ENCODE data around the gene FGFRL1.

FGFRL1 gene

GRCh38 chr4:1023075-1023640 lies 11.7 kb downstream of the FGFRL1 start:
- DNase-seq (ENCODE audit: low read depth), result no peak

DNA sequence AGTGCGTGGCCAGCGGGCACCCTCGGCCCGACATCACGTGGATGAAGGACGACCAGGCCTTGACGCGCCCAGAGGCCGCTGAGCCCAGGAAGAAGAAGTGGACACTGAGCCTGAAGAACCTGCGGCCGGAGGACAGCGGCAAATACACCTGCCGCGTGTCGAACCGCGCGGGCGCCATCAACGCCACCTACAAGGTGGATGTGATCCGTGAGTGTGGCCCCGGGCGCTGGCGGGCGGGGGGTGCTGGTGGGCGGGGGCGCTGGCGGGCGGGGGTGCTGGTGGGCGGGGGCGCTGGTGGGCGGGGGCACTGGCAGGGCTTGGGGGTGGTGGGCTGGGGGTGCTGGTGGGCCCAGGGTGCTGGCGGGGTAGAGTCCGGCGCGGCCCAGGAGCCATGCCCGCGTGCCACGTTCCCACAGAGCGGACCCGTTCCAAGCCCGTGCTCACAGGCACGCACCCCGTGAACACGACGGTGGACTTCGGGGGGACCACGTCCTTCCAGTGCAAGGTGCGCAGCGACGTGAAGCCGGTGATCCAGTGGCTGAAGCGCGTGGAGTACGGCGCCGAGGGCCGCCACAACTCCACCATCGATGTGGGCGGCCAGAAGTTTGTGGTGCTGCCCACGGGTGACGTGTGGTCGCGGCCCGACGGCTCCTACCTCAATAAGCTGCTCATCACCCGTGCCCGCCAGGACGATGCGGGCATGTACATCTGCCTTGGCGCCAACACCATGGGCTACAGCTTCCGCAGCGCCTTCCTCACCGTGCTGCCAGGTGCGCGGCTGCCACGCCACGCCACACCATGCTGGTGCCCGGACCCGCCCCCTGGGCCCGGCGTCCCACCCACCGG lies 12.7 kb downstream of the FGFRL1 start:
- no peak for DNase-seq (ENCODE audit: low read depth)

DNA sequence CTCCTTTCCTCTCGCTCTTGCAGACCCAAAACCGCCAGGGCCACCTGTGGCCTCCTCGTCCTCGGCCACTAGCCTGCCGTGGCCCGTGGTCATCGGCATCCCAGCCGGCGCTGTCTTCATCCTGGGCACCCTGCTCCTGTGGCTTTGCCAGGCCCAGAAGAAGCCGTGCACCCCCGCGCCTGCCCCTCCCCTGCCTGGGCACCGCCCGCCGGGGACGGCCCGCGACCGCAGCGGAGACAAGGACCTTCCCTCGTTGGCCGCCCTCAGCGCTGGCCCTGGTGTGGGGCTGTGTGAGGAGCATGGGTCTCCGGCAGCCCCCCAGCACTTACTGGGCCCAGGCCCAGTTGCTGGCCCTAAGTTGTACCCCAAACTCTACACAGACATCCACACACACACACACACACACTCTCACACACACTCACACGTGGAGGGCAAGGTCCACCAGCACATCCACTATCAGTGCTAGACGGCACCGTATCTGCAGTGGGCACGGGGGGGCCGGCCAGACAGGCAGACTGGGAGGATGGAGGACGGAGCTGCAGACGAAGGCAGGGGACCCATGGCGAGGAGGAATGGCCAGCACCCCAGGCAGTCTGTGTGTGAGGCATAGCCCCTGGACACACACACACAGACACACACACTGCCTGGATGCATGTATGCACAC lies 13.6 kb downstream of the FGFRL1 start:
- DNase-seq (ENCODE audit: low read depth), result no peak

- DNase-seq (ENCODE audit: low read depth), result no peak
Measured at GRCh38 chr4:1026115-1026514, 14.7 kb downstream of the FGFRL1 start.

GRCh38 chr4:1027219-1027914 lies 15.9 kb downstream of the FGFRL1 start:
- DNase-seq (ENCODE audit: low read depth), result no peak

- no peak for DNase-seq (ENCODE audit: low read depth)
Measured at GRCh38 chr4:1027915-1028238, 16.5 kb downstream of the FGFRL1 start.

DNA sequence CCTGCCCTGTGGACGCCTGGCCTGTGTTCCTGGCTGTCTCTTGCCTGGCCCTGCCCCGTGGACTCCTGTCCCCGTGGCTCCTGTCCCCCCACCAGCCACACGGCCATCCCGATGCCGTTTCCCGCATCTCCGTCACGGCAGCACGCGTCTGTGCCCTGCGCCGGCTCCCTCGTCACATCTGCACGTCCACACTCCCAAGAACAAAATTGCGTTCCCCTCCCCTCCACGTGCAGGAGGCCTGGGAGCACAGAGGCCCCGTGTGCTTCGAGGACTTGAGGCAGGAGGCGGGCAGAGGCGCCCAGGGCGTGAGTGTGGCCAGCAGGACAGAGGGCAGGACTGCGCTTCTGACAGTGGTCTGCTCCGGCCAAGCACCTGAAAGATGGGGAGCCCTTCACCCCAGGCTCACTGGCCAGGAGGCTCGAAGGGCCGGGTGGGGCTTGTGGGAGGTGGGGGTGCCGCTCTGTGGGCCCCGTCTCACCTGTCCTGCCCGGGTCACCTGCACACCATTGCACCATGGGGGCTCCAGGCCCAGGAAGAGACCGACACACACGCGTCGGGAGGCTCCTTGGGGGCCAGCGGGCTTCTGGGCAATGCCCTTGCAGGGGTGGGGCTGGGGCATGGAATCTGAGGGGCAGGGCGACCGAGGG lies 17.3 kb downstream of the FGFRL1 start:
- no peak for DNase-seq (ENCODE audit: low read depth)

GRCh38 chr4:1029529-1029928 lies 18.1 kb downstream of the FGFRL1 start:
- no peak for DNase-seq (ENCODE audit: low read depth)

DNA sequence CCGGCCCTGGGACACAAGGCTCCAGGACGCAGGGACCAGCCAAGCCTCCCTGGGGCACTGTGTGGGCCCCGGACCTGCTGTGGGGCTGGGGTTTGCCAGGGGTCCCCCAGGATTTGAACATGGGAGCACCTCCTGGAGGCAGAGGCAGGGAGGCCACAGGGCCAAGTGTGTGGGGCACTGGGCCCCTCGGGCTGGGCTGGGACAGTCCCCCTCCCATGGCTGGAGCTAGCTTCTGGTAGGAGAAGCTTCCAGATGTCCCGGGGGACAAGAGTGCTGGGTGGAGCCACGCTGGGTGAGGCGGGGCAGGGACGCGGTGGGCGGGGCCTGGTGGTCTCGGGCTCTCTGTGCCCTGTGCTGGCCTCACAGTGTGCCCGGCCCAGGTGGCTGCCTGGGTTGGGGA lies 18.6 kb downstream of the FGFRL1 start:
- no peak for DNase-seq (ENCODE audit: low read depth)

DNA sequence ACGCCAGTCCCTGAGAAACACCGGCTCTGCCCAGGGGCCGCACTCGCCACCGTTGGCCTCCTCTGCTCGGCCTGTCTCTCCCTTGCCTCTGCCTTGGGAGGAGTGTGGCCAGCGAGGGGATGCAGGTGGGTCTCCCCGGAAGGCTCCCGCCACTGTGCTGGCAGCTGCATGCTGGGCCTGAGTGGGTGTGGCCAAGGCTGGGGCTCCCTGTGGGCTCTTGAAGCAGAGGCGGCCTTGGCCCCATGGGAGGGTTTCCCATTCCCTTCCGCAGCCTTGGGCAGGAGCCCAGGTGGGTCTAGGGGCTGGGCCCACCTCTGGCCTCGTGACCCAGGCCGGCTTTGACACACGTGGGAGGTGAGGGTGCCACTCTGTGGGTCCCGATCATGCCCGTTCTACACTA lies 19.1 kb downstream of the FGFRL1 start:
- DNase-seq (ENCODE audit: low read depth), result no peak

- DNase-seq (ENCODE audit: low read depth), result no peak
Measured at GRCh38 chr4:1031346-1031745, 19.9 kb downstream of the FGFRL1 start.

DNA sequence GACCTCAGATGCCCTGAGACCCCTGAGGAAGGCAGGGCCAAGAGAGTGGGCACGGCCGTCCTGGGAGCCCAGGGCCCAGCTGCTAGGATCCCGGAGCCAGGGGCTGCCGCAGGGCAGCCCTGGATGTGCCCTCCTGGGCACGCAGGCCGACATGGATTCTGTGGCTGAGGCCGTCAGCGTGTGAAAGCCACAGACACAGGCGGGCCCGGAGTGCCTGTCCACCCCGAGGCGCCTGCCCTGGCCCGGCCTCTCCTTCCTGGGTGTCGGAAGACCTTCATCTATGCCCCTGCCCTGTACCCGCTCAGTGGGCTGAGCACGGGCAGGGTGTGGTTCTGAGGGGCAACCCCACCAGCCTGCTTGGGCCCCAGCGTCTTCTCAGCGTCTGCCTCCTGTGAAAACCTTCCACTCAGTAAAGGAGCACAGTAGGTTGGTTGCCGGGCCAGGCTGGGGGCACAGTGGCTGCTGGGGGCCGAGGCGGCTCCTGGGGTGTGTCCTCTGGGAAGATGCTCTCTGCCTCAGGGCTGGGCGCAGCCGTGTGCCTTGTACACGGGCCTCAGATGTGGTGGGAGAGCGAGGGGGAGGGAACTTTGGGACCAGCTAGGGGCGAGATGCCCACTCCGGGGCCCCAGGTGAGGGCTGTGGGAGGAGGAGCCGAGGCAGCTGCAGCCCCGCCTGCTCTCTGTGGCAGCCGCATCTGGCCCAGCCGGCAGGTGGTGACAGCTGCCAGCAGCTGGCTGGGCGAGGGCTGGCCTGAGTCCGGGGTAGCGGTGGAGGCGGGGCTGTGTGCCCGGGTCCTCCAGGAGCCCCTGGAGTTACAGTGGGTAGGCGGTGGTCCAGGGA lies 20.8 kb downstream of the FGFRL1 start:
- no peak for DNase-seq (ENCODE audit: low read depth)

GRCh38 chr4:1032861-1033260 lies 21.4 kb downstream of the FGFRL1 start:
- no peak for DNase-seq (ENCODE audit: low read depth)

GRCh38 chr4:1033840-1034551 lies 22.6 kb downstream of the FGFRL1 start:
- DNase-seq (ENCODE audit: low read depth), result peak; percentile 69

DNA sequence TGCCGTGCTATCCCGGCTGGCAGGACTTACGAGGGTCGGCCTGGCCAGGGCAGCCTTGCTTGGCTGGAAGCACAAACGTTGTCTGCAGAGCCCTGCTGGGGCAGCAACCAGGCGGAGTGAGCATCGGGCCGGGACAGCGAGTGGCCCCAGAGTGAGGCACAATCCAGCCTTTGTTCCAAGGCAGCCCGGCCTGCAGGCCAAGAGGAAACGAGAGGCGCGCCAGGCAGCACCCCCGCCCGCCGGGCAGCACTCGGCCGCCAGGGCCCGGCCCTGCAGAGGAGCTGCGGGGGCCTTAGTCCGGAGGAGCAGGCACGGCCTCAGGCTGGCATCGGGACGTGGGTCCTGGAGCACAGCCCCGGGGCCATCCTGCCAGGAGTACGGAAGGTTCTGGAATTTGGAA lies 24.1 kb downstream of the FGFRL1 start:
- DNase-seq (ENCODE audit: low read depth), result no peak

GRCh38 chr4:1036095-1036494 lies 24.7 kb downstream of the FGFRL1 start:
- DNase-seq (ENCODE audit: low read depth), result no peak

DNA sequence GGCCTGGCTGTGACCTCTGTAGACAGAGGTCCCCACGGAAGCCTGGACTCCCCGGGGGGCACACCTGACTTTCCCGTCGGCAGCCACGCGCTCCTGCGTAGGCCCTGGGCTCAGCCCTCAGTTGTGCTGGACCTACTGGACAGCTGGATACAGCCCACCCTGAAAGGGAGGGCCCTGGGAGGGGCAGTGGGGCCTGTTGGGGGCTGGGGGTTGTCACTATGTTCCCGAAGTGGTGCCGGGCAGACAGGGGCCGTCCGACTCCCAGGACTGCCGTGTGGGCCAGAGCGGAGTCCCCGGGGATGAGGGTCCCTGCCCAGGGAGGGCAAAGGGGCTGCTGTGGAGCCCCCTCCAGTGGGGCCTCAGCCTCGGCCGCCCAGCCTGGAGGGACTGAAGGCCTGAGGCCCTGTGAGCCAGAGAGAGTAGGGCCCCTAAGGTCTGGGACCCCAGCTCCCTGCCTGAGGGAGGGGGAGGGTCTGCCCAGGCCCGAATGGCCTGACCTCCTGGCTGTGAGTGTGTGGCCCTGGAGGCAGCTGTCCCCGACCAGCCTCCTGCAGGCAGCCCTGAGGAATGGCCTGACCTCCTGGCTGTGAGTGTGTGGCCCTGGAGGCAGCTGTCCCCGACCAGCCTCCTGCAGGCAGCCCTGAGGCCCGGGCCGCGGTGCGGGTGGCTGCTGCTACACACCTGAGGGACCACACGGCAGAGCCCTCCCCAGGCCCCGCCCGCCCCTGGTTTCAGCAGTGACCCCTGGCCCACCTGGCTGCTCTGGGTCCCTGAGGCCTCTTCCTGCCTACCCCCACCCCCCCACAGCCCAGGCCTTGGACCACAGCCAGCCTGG lies 25.8 kb downstream of the FGFRL1 start:
- DNase-seq (ENCODE audit: low read depth), result no peak

DNA sequence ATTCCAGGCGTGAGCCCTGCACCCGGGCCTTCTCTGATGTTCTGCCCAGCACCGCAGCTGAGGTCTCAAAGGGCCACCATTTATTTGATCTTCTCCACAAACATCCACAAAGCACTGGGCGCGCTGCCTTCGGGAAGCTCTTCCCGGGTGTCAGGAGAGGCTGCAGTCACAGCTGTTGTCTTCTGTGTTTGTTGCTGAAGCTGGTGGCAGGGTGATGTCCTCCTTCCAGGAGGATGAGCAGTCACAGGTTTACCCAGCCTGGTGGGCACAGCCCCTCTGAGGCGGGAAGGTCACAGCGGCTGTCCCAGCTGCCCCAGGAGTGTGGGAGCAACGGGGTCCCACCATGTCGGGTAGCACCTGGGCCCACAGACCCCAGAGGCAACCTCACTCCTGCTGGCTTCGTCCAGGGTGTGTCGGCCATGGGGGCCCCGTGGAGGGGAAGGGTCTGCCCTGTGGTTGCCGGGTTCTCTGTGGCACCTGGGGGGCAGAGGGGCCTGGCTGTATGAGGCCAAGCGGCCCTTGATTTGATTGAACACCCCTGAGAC lies 27.6 kb downstream of the FGFRL1 start:
- no peak for DNase-seq (ENCODE audit: low read depth)

- peak; percentile 34 for DNase-seq (ENCODE audit: low read depth)
Measured at GRCh38 chr4:1039493-1040343, 28.3 kb downstream of the FGFRL1 start.
